SK-MEL-5 (cell line): Measurements from ENCODE around the gene MCM9. TPM values are rescaled to one million over a fixed set of nuclear protein-coding genes. Genes with fewer than 3 reads are reported as not detected.
A peak's percentile ranks its signal among the peaks of the same experiment; 100 is the strongest.

ENCODE experiments used
- DNase-seq: peaks from one replicate; pipeline ENCODE4 v3.0.0-alpha.2; 2016; ENCODE audit warnings: low read depth, low spot score
- in situ Hi-C: cut with HindIII; loops from 2 replicates; pipeline ENCODE4 v1.10.0; 2016; ENCODE audit warnings: low sequenced_read_pairs, high pct_unique_total_duplicates, low pct_unique_long_range_greater_than_20kb
- total RNA-seq: library from RNA; depleted of rRNA; stranded (reverse); fragments of >200 nt; shearing (Covaris generic); gene quantifications from 2 replicates; pipeline ENCODE4 v1.2.3, GENCODE V29; 2014

The MCM9 gene
- total RNA-seq, 1 experiment from 2014 or later, result 15.8 TPM

DNA sequence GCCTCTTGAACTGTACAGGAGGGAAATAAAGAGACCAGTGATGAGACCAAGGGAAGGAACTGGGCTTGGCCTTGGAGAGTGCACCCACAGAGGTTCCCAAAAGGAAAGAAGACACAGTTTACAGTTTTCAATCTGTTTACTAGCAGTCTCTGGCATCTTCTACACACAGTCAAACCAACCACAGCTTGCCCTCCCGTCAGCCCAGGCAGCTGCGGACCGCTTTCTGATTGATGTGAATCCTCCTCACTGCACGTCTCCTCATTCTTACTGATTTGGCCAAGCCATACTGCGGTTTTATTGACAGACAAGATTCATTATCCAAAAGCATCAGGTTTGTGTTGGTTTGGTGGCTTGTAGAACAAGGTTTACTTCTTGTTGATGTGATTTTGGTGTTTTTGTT lies 145.5 kb downstream of the MCM9 start:
- no peak for DNase-seq
- in situ Hi-C loops, result no loop called here

DNA sequence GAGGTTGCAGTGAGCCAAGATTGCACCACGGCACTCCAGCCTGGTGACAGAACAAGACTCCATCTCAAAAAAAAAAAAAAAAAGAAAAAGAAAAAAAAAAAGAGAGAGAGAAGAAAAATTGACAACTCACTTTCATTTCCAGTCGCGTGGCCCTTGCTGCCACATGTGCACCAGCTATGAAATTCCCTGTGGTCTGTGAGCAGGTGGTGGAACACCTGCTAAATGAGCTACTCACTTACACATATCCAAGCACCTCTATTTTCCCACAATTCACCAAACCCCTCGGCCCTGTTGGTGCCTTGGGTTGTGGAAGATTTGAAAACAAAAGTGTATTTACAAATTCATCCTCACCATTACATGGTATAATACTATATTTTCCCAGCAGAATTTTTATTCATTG lies 146.3 kb downstream of the MCM9 start:
- in situ Hi-C loops, result no loop called here
- no peak for DNase-seq

DNA sequence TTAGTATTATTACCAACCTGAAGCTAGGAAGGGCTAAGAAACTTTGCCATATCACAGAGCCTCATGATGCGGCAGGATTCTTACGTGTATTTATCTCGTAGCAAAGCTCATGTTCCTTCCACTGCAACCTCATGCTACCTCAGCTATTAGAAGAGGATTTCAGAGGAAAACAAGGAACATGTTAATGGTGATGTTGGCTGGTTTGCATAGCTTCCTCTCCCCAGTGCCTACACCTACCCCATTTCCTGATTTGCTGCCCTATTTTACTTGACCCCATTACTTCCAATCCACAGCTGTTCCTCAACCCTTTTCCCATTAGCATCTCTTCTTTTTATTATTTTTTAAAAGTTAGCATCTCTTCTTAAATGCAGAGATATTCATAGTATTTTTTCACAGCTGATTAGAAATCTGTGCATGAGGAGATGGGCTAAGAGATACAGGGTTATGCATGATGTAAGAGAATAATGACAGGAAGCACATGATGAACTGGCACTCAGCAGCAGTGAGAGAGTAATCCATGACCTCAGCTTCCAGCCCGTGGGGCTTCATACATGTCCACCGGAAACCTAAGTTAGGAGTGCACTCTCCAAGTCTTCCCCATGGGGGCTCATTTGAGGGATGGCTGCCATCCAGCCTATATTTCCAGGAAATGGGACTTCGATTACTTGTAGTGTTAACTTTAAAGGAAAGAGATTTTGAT lies 147.1 kb downstream of the MCM9 start:
- in situ Hi-C loops, result no loop called here
- DNase-seq, result peak; percentile 64

DNA sequence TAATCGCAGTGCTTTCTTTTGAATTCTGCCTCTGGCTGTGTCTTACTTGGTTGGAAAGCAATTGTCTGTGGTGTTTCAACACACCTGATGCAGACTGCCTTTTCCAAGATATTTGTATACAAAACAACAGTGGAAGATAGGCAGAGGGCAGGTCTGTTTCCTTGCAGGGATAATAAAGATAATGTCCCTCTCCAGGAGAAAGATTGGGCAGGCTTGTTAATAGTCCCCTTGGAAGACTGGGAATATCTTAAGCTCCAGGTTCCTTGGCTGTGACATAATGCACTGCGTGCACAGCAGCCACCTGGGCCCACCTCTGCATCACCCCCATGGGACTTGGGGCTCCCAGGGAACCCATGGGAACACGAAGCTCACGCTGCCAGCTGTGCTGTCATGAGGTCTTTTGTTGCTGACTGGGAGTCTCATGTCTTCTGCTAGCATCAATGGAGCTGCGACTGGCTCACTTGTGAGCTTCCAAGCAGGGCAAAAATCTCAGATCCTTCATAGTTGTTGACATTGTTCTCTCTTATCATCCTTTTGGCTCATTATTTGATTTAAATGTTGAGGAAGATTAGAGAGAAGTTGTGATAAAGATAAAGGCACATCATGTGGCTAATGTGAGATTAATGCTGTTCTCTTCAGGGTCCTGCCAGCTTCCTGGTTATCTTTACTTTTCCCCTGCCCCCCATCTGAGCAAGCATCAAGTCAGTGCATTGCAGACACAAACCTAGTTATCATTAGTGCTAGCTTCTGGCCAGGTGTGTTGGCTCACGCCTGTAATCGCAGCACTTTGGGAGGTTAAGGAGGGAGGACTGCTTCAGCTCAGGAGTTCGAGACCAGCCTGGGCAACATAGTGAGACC lies 148.1 kb downstream of the MCM9 start:
- DNase-seq, result no peak
- in situ Hi-C loops, result no loop called here

DNA sequence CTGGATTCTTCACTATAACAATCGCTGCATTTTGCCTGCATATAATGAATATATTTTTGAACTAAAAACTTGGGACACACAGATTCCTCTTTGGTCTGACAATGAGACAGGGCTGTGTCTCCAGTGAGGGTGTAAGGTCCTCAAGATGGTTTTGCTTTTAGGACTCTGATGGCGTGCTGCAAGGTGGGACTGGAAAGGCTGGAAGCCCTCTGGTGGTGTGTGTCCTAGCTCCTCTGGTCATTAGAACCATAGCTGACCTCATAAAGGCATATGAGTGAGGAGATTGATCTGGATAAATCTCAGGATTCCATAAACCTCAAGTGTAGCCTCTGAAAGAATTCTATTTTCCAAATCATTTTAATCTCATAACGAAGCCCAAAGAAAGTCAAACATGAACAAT lies 149.4 kb downstream of the MCM9 start:
- in situ Hi-C loops, result no loop called here
- peak; percentile 31 for DNase-seq

DNA sequence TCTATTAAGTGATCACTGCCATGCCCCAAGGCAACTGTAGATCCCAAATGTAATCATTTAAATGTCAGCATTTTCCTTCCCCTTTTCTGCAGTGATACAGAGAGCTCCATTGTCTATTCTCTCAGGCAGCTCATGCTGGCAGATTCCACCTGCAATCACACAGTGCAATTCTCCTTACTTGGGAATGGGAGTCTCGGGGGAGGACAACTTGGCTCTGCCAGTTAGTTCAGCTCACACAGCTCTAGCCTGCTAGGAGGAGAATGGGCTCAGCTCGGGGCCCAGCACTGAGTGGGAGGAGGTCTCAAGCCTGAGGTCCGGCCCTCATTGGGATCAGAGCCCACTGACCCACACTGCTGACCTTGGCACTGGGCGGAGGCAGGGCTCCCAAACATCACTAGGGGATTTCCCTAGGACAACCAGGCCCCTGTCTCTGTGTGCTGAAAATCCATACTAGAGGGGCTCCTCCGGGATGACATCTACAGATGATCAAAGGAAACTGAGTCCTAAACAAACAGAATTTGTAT lies 150.3 kb downstream of the MCM9 start:
- DNase-seq, result peak; percentile 97
- in situ Hi-C loops, result no loop called here

DNA sequence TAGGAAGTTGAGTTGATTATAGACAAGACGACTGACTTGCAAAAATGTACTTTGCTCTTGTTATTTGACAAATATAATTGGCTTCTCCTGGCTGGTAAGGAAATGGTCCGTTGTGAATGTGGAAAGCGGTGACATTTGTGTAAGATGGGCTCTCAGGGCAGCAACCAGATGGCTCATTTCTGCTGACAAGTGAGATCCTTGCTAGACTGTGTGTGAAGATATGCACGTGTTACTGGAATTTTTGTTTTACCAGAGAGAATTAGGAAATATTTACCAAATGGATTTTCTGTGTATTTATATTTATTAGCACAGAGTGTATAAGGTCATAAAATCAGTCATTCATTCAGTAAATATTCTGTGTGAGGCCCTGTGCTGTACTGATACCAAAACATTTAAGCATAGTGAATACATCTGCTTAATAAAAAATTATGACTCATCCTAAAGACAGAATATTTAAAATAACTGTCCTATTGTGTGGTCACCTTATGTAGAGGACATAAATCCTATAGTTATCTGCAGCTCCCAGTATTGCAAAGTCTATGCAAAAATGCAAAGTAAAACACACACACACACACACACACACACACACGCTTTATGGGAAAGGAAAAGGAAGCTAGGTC lies 150.9 kb downstream of the MCM9 start:
- in situ Hi-C loops, result no loop called here
- DNase-seq, result no peak

DNA sequence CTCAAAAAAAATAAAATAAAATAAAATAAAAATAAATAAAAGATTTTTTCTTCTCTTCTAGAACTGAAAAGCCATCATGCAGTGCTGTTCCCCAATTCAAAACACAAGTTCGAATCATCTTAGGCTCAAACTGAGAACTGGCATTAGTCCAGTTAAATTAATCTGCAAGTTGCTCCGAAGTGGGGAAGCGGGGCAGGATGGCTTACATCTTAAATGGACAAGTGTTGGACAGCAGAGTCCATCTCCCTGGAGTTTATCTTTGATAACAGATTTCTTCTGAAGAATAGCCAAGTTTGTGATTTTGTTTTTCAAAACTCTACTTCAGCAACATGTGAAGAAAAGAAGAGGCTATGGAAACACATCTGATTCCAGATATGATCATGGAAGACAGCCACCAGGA lies 152.3 kb downstream of the MCM9 start:
- no peak for DNase-seq
- in situ Hi-C loops, result no loop called here

DNA sequence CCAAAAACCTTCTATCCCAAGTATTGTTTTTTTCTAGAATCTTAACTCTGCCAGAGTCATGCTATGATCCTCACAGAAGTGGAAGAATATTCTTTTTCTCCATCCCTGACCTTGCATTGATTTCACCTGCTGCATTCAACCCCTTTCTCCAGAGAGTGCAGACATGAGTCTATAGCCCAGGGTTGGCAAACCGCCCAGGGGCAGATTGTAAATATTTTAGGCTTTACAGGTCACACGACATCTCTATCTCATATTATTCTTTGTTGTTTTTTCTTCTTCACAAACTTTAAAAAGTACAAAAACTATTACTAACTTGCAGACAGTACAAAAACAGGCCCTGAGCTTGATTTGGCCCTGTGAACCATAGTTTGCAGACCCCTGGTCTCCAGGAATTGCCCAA lies 153.1 kb downstream of the MCM9 start:
- no peak for DNase-seq
- in situ Hi-C loops, result no loop called here

DNA sequence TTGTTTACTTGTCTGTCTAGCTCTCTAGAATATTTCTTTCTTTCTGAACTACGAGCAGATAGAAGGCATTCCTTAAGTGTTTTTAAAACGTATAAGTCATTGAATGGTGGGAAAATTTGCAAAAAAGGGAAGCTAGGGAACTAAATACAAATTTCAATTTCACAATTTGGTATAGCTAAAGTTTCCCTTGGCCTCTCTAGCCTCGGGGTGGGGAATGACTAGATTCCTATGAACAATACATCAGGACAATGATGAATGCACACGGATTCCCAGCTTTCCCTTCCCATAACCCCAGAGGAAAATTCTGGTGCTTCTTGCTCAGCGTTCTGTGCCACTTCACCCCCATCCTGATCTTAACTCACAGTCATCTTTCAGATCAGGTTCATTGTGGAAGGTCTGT lies 154.3 kb downstream of the MCM9 start:
- no peak for DNase-seq
- in situ Hi-C loops, result no loop called here

DNA sequence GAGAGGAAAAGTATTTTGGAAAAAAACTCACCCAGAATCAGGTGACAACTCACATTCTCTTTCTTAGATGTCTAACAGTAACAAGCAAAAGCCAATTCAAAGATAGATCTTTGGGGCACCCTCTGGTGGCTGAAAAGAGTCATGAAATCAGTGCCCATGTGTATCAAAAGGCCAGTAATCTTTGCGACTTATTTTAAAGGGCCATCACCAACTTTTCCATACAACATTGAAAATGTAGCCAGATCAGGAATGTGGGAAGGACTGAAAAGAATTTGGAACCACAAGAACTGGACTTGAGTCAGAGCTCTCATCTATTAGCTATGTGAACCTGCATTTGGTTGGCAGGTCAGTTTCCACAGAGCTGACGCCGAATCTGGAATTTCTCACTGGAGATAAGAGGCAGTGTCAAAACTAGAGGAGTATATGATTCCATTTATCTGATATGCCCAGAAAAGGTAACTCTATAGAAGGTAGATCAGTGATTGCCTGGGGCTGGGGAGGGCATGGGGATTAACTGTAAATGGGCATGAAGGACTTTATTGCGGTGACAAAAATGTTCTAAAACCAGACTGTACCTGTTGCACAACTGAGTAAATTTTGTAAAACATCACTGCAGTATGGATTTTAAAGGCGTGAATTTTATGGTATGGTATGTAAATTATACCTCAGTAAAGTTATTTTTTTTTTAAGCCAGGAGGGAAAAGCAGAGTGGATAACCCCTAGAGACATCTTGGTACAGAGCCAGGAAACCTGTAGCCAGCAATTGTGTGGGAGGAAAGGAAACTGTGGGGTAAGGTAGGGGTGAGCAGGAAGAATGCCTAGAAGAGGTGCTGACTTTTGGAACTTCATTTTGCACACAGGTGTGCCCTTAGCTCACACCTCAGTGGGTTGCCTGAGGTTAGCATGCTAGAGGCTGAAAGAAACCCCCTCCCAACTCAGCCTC lies 158.1 kb downstream of the MCM9 start:
- in situ Hi-C loops, result no loop called here
- DNase-seq, result peak; percentile 91

DNA sequence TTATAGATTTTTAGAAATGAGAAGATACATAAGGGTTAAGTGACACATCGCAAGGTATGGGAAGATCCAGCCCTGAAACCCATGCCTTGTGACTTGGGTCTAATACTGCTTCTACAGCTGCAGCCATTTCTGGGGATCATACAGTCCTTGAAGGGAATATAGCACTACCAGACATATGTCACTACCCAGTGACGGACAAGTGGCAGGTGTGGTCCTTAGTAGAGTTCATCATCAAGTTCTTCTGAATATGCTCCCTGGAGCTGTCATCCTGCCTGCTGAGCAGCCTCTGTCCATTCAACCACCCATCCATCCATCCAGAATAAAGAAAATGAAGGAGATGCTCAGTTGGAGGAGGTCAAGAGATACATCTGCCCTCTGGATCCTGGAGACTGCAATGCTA lies 159.6 kb downstream of the MCM9 start:
- in situ Hi-C loops, result no loop called here
- no peak for DNase-seq

DNA sequence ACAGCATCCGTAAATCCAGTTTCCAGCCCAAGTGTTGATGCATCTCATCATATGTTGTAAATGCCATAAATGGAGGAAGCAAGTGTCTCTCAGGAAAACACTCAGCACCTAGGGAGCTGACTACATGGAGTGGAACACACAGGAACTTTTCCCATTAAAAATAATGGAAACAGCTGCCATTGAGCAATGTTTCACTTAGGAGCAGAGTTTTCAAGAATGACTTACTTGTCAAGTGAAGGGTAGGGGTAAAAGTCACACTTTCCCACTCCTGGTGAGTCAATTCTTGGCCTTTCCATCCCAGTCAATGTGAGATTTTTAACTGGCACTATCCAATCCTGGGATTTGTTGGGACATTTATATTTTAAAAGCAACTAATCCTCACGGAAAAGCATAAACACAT lies 160.4 kb downstream of the MCM9 start:
- in situ Hi-C loops, result no loop called here

DNA sequence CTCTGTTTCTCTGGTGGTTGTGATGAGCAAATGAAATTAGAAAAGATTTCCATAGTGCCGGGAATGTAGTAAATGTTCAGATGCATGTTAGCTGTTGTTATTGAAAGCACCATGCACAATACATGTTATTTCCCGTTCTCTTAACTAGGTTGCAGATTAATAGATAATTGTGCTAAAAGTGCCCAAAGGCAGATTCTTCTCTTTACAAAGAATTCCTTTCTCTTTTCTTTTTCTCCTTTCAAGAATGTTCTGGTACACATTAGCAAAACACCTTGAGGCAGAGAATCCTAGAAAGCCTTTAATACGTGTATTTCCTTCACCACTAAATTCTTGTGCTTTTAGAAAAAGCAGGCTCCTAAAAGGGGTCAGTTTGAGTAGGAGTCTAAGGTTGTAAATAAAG lies 162.1 kb downstream of the MCM9 start:
- DNase-seq, result peak; percentile 43
- in situ Hi-C loops, result no loop called here

More for the DNA sequence above, 160.4 kb downstream of the MCM9 start:
- peak; percentile 4 for DNase-seq

DNA sequence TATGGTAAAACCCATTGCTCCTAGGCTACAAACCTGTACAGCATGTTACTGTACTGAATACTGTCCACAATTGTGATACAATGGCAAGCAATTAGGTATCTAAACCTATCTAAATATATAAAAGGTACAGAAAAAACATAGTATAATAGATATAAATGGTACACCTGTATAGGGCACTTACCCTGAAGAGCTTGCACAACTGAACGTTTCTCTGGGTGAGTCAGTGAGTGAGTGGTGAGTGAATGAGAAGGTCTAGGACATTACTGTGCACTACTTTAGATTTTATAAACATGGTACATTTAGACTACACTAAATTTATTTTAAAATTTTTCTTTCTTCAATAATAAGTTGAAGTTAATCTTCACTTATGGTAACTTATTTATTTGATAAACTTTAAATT lies 163.7 kb downstream of the MCM9 start:
- DNase-seq, result no peak
- in situ Hi-C loops, result no loop called here

DNA sequence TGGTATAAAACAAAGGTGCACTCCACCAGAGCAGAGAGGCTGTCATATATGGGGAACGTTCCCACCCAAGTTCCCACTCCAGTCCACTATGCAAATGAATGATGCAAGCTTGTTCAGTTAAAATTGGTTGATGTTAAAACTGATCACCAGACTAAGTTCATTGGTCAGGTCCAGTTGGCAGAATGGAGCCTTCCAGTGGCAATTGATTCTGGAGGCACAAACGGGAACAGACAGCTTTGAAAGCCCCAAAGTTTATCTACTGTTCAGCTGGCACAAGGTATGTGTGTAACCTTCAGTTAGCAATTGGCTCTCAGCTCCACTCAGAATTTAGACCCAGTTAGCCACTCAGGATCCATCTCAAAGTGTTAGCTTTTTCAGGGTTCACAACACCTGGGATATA lies 164.1 kb downstream of the MCM9 start:
- in situ Hi-C loops, result no loop called here
- no peak for DNase-seq

DNA sequence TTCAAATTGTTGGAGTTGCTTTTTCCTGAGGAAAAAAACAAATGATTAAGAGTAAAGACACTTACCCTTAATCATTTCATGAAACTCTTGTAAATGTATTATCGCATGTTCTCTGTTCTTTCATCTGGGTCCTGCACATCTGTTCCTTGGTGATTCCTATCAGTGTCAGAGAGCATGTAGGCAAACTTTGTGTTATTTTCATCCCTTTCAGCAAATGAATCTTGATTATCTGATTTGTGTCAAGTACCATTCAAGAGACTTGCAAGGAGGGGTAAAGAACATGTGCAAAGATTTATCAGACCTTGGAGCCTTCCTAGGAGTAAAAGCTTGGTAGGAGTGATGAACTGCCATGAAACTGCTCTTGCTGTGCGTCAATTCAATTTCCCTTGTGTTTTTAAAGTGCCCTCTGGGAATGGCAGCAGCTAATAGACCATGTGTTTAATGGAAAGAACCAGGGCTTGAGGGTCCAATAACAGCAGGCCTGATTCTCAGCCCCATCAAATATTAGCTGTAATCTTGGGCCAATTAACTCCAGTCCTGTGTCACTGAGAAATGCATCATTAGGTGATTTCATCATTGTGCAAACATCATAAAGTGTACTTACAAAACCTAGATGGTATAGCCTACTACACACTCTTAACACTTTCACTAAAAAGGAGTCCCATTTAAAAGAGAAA lies 164.7 kb downstream of the MCM9 start:
- in situ Hi-C loops, result no loop called here

More for the DNA sequence above, 164.7 kb downstream of the MCM9 start:
- no peak for DNase-seq
